Measurements from ENCODE around the gene CYTH4.

Gene CYTH4

GRCh38 chr22:37331856-37332536, 49.7 kb downstream of the CYTH4 start:
- DNase-seq, result no peak

DNA sequence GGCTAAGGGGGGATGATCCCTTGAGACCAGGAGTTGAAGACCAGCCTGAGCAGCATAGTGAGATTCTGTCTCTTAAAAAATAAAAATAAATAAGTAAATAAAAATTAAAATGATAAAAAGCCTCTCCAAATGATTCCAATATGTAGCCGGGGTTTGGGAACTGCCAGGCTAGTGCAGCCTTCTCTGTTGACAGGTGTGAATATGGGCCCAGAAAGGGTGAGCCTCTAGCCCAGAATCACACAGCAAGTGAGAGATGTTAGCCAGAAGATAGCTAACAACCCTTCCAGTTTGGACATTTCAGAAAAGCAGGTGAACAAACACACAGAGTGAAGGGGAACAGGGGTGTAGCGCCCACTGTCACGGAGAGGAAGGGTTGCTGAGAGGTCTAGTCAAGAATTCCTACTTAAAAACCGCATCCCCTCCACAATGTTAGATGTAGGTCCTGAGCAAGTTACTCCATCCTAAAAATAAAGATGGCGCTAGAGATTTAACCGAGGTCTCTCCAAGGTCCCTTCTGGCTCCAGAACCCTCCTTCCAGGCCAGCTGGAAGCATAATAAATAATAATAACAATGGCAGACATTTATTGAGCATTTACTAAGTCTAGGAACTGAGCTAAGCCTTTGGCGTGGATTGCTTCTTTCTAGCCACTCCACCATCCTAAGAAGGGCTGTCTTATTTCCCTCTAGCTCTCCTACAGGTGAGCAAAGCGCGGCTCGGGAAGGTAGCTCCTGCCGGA, 51.6 kb downstream of the CYTH4 start:
- DNase-seq, result no peak

- DNase-seq, result no peak
Observed at GRCh38 chr22:37334461-37334858, 52.2 kb downstream of the CYTH4 start.

DNA sequence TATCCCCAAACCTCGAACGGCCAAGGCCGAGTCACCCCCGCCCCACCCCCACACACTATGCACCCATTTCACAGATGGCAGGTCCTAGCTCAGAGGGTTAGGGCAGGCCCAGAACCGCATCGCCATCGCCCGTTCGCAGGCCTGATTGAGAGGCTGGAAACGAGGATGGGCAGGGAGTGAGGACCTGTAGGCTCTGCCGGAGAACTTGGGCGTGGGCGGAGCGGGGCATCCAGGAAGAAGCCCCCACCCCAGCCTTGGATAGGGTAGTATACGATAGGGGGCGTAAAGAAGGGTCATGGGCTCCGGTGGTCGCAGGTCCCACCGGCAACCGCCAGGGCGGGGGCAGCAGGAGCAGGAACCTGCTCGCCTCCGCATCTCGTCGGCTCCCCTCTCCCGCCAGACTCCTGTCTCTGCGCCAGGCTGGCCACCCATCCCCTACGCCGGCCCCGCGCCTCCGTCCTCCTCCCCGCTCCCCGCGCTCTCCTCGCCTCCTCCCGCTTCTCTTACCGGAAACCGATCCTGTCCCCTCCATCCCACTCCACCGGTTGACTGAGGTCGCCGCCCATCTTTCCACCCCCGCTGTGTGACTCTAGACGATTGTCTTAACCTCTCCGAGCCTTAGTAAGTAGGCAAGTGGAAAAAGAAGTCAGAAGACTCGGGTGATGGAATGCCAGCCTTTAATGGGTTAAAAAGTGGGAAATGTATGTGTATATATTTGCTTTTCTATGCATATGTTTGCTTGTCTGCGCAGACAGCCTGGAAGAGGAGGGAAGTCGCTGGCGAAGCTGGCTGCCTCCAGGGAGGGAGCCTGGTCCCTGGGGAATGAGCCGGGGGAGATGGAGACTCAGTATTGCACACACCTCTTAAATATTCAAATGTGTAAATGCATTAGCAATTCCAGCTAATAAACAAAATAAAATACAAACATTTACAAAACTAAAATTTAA, 52.8 kb downstream of the CYTH4 start:
- DNase-seq, result no peak

DNA sequence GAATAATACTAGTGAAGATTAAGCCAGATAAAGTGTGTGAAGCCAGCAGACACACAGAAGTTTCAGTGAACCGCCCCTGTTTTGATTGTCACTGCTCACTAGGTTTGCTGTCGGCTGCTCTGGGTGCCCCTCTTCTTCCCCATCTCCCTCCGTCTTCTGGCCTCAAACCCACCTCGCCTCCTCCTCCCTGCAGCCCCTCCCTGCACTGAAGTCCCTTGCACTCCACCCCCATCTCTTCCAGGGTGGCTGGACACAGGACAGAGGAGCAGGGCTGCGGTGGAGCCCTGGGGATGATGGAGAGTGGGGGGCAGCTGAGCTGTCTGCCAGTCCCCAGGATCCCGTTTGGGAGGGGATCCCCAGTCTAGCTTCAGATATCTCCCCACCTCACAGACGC, 53.5 kb downstream of the CYTH4 start:
- DNase-seq, result no peak

GRCh38 chr22:37336579-37336978, 54.3 kb downstream of the CYTH4 start:
- DNase-seq, result no peak

- no peak for DNase-seq
Observed at GRCh38 chr22:37337204-37337943, 55.1 kb downstream of the CYTH4 start.

DNA sequence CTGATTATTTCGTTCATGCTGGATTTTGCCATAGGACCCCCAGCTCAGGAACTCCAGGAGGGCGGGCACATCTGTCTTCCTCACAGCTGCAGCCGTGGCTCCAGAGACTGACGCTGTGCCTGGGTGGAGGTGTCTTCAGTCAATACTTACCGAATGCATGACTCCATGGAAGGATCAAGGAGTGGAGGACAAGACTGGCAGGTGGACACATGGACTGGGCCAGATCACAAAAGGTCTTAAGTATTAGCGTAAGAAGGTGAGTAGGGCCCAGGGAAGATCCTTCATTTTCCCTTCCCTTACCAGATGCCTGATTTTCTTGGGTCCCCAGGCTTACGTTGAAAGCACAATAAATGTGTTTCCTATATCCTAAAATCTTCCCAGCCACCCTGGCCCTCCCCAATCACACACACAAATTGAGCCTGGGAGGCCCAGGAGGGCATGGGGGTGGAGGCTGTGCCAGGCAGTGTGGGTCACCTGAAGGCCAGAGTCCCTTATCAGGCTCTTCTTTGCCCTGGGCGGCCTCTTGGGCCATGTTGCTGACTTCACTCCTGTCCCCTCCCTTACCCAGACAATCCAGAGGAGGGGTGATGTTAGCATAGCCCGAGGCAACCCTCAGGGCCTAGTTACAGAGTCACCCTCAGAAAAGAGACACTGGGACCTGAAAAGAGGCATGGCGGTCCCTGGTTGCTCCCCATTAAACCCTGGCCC, 56.4 kb downstream of the CYTH4 start:
- DNase-seq, result no peak

DNA sequence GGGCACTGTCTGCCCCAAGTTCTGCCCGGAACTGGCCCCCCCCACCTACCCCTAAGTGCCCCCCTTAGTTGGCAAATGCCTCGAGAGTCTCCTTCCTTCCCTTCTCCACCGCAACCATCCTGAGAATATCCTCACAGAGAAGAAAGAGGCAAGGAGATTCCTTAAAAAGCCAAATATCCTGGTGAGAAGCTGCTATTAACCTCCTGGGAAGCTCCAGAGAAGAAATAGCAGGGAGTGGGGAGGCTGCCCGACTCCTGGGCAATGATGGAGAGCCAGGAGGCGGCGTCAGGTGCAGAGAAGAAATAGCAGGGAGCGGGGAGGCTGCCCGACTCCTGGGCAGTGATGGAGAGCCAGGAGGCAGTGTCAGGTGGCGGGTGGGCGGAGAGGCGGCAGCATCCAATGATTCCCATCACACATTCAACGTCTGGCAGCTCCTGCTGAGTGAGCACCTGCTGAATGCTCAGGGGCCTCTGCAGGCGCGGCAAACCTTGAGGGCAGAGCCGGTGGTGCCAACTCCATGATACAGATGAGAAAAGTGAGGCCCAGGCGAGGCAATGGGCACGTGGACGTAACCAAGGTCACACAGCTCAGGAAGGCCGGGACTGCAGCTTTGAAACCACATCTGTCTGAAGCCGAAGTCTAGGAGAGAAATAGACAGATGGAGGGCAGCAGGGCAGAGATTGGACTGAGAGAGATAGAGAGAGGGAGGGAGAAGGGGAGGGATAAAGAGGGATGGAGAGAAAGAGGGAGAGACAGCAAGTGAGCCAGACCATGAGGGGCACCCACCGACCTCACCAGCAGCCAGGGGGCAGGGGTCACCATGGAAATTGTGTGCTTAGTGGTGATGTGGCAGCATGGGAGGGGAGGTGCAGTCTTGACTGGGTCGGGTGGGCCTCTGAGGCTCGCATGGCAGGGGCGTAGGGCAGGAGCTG, 58.3 kb downstream of the CYTH4 start:
- no peak for DNase-seq

DNA sequence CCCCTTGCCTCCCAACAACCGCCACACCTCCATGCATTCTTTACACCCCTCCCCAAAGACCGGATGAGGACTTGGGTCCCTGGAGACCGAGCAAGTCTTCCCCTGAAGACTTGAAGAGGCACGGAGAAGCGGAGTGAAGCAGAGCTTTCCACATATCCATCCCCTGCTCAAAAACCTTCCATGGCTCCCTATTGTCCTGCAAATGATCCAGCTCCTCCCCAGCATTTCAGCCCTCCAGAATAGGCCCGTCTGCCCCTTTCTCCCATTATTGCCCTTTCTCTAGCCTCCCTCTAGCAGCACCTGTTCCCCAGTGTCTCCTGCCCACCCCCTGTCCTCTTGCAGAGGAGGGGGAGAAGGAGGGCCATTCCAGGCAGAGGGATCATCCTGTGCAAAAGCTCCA, 59.8 kb downstream of the CYTH4 start:
- no peak for DNase-seq

GRCh38 chr22:37343348-37343747, 61.0 kb downstream of the CYTH4 start:
- no peak for DNase-seq

GRCh38 chr22:37343863-37344734, 61.8 kb downstream of the CYTH4 start:
- DNase-seq, result no peak

- DNase-seq, result no peak
Observed at GRCh38 chr22:37344735-37345449, 62.6 kb downstream of the CYTH4 start.

GRCh38 chr22:37345863-37346504, 63.7 kb downstream of the CYTH4 start:
- no peak for DNase-seq

DNA sequence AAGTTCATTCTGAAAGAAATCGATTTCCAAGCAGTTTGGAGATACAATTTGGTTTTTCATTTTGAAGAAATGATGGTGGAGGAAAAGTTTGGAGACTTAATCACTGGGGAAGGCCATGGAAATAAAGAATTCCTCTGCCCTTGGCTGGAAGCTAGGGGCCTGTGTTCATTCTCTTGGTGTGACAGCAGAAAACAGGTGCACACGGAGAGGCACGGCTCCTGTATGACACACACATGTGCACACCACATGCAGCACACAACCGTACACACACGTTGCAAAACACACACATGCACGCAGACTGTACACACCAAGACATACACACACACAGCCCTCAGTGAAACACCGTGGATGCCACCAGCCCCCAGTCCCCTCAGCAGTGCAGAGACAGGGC, 64.2 kb downstream of the CYTH4 start:
- no peak for DNase-seq

- no peak for DNase-seq
Observed at GRCh38 chr22:37349043-37349814, 66.9 kb downstream of the CYTH4 start.

- no peak for DNase-seq
Observed at GRCh38 chr22:37351232-37351631, 68.9 kb downstream of the CYTH4 start.

DNA sequence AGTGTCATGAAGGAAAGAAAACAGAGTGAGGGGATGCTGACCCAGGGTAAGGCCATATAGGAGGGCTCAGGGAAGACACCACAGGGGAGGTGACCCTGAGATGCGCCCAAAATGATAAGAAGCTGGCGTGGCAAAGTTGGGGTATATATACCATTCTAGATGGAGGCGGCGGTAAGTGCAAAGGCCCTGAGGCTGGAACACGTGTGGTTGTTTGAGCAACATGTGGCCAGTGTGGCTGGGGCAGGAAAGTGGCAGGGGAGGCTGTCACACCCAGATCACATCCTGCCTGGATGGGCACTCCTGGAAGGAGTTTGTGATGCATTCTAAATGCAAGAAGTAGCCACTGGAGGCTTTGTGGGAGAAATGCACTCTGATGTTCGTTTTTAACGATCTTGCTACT, 70.2 kb downstream of the CYTH4 start:
- DNase-seq, result no peak

Data from GF-D8 (cell line).